K562 (cell line): ENCODE data around the gene NUDT22. TPM values are rescaled to one million over a fixed set of nuclear protein-coding genes. Genes with fewer than 3 reads are reported as not detected.

ENCODE experiments used
- ARID1B ChIP-seq: fragments of 450-650 bp; IDR thresholded peaks from 2 replicates; pipeline ENCODE4 v1.6.1; 2016; ENCODE audit warnings: antibody characterized with exemption, mild to moderate bottlenecking, inconsistent platforms
- BHLHE40 ChIP-seq: IDR thresholded peaks from 2 replicates; pipeline ENCODE4 v1.6.1; 2011; ENCODE audit warnings: low read length, improper control_type of control experiment
- FOXK2 ChIP-seq, 2 experiments: fragments of 450-650 bp; IDR thresholded peaks in 1 of 2; conservative IDR thresholded peaks in 1 of 2; 2 replicates each; pipeline ENCODE4 v1.6.1; 2016; ENCODE audit warnings: low read depth in 2 of 2, mild to moderate bottlenecking in 1 of 2
- GATA2 ChIP-seq: sonication (generic); formaldehyde crosslinking; IDR thresholded peaks from 2 replicates; pipeline ENCODE4 v1.4.0; 2020; ENCODE audit warnings: mild to moderate bottlenecking, missing genetic modification reagents
- MBD2 ChIP-seq: sonication (generic); IDR thresholded peaks from 2 replicates; pipeline ENCODE4 v1.6.1; 2016; ENCODE audit warnings: low read depth, borderline replicate concordance
- NR2F6 ChIP-seq: fragments of 450-650 bp; formaldehyde crosslinking; IDR thresholded peaks from 2 replicates; pipeline ENCODE4 v1.4.0; 2020; ENCODE audit warnings: mild to moderate bottlenecking
- PCBP2 ChIP-seq: fragments of 200-400 bp; formaldehyde crosslinking; IDR thresholded peaks from 2 replicates; pipeline ENCODE4 v1.6.1; 2018; ENCODE audit warnings: low read length, low read depth, mild to moderate bottlenecking, moderate library complexity; ENCODE audit not compliant: poor library complexity, severe bottlenecking
- PHF21A ChIP-seq: fragments of 450-650 bp; IDR thresholded peaks from 2 replicates; pipeline ENCODE4 v1.6.1; 2017; ENCODE audit warnings: low read depth, borderline replicate concordance
- POLR2A ChIP-seq: fragments of 450-650 bp; conservative IDR thresholded peaks from 2 replicates; pipeline ENCODE4 v1.6.1; 2016
- POLR2G ChIP-seq: fragments of 200-400 bp; formaldehyde crosslinking; IDR thresholded peaks from 2 replicates; pipeline ENCODE4 v1.6.1; 2017; ENCODE audit warnings: low read depth, mild to moderate bottlenecking, antibody characterized with exemption, low read length, moderate library complexity
- PTBP1 ChIP-seq: fragments of 200-400 bp; formaldehyde crosslinking; IDR thresholded peaks from 2 replicates; pipeline ENCODE4 v1.6.1; 2017; ENCODE audit warnings: low read depth, low read length
- SMARCC2 ChIP-seq: fragments of 450-650 bp; IDR thresholded peaks from 2 replicates; pipeline ENCODE4 v1.6.1; 2017; ENCODE audit warnings: antibody characterized with exemption, moderate library complexity, mild to moderate bottlenecking, low read depth
- SMARCE1 ChIP-seq: fragments of 450-650 bp; IDR thresholded peaks from 2 replicates; pipeline ENCODE4 v1.7.1; 2016; ENCODE audit warnings: mild to moderate bottlenecking
- SNRNP70 ChIP-seq: fragments of 200-400 bp; formaldehyde crosslinking; optimal IDR thresholded peaks from 2 replicates; pipeline ENCODE3; 2017; ENCODE audit warnings: low read depth, low read length
- ZNF134 ChIP-seq: fragments of 250-450 bp; sonication (Bioruptor Pico); conservative IDR thresholded peaks from 2 replicates; pipeline ENCODE4 v1.4.0; 2020
- ZNF165 ChIP-seq: fragments of 250-450 bp; sonication (Bioruptor Pico); IDR thresholded peaks from 2 replicates; pipeline ENCODE4 v1.4.0; 2020; ENCODE audit warnings: borderline replicate concordance
- ZNF77 ChIP-seq: fragments of 250-450 bp; sonication (Bioruptor Pico); IDR thresholded peaks from 2 replicates; pipeline ENCODE4 v1.5.0; 2020
- ZSCAN29 ChIP-seq: fragments of 450-650 bp; IDR thresholded peaks from 2 replicates; pipeline ENCODE4 v1.6.1; 2017
- polyA plus RNA-seq, 8 experiments: library from polyadenylated mRNA; depleted of rRNA in 4 of 8; stranded (reverse) in 5 of 8; unstranded in 3 of 8; fragments of >200 nt; fragmentation: Nextera tagmentation in 2 of 8; fragmentation: Illumina TruSeq in 1 of 8; extraction: Ambion mirVana in 2 of 8; extraction: Trizol in 1 of 8; gene quantifications; 2 replicates each; pipeline versions ENCODE4 v1.2.1 to v1.2.3, GENCODE V29; 2011 to 2014; ENCODE audit warnings: inconsistent platforms in 1 of 8, missing spikeins in 1 of 8
- total RNA-seq, 7 experiments: library from RNA; depleted of rRNA in 6 of 7; stranded (reverse); fragments of >200 nt in 6 of 7; fragmentation: Illumina TruSeq in 2 of 7; extraction: Trizol in 2 of 7; gene quantifications; 2 replicates each; pipeline versions ENCODE4 v1.2.1 to v1.2.3, GENCODE V29; 2011 to 2021; ENCODE audit warnings: low replicate concordance in 1 of 7
- TF ChIP-seq, protein P1 (sequence below): fragments of 250-450 bp; sonication (Bioruptor Pico); IDR thresholded peaks from 2 replicates; pipeline ENCODE4 v1.9.0; 2021; ENCODE audit warnings: mild to moderate bottlenecking
- TF ChIP-seq, protein P2 (sequence below): fragments of 450-650 bp; formaldehyde crosslinking; conservative IDR thresholded peaks from 2 replicates; pipeline ENCODE4 v1.4.0; 2022; ENCODE audit warnings: mild to moderate bottlenecking, missing genetic modification characterization
- TF ChIP-seq, protein P3 (sequence below): sonication (generic); formaldehyde crosslinking; IDR thresholded peaks from 2 replicates; pipeline ENCODE4 v1.9.0; 2022; ENCODE audit warnings: mild to moderate bottlenecking, missing genetic modification reagents
- TF ChIP-seq, protein P4 (sequence below): fragments of 250-450 bp; sonication (Bioruptor Pico); IDR thresholded peaks from 2 replicates; pipeline ENCODE4 v1.4.0; 2020

NUDT22 gene
- total and polyA plus RNA-seq, 9 of the 15 experiments (the other 6 are each of a cell fraction or from before 2014, with no cell fraction given), result 6.3 to 92.6 (median 37.4) TPM

DNA sequence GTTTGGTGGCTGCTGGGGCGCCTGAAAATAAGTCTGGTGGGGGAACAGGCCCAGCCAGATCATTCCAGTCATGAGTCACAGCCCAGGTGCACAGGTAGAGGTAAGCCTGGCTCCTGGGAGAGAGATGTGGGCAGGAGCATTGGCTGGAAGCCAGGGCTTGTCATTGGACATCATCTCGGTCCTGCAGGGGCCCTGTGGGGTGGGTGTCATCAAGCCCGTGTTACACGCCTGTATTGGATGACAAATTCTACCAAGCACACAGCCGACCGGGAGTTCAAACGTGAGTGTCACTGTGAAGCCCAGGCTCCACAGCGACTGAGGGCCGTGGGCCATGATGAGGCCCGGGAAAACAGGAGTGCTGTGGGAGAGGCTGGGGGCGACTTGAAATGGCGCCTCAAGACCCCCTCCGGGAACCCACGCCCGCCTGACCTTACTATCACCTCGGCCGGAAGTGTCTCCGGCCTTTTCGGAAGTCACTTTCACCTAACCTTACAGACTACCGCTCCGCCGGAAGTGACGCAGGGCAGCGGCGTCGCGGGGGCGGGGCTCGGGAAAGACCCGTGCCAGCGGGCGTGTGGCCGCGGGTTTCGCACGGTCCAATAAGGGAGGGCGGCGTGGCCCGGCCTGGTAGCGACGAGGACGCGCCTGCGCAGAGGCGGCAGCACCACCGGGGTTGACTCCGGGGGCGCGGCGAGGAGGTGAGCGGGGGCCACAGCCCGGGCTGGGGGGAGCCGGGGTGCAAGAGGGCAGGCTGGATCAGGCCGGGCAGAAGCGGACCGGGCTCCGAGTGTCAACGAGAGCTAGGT is 14.6 kb downstream of the NUDT22 start, which contains the start of gene FKBP2 (continued):
- no peak for TF ChIP-seq ZNF165 (CRISPR knock-in tag)
- TF ChIP-seq, protein P1, sequence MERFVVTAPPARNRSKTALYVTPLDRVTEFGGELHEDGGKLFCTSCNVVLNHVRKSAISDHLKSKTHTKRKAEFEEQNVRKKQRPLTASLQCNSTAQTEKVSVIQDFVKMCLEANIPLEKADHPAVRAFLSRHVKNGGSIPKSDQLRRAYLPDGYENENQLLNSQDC, result no peak
- peak; percentile 68; the same call in 1 of the 2 replicates for TF ChIP-seq MBD2
- TF ChIP-seq POLR2A, result peak; percentile 97
- TF ChIP-seq SMARCE1, result no peak
- peak; percentile 78; the same call in 1 of the 2 replicates for TF ChIP-seq ZNF77 (CRISPR knock-in tag)
- TF ChIP-seq, protein P2, sequence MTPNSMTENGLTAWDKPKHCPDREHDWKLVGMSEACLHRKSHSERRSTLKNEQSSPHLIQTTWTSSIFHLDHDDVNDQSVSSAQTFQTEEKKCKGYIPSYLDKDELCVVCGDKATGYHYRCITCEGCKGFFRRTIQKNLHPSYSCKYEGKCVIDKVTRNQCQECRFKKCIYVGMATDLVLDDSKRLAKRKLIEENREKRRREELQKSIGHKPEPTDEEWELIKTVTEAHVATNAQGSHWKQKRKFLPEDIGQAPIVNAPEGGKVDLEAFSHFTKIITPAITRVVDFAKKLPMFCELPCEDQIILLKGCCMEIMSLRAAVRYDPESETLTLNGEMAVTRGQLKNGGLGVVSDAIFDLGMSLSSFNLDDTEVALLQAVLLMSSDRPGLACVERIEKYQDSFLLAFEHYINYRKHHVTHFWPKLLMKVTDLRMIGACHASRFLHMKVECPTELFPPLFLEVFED (CRISPR knock-in tag), result no peak
- TF ChIP-seq, protein P3, sequence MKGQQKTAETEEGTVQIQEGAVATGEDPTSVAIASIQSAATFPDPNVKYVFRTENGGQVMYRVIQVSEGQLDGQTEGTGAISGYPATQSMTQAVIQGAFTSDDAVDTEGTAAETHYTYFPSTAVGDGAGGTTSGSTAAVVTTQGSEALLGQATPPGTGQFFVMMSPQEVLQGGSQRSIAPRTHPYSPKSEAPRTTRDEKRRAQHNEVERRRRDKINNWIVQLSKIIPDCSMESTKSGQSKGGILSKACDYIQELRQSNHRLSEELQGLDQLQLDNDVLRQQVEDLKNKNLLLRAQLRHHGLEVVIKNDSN, result peak; percentile 67
- no peak for TF ChIP-seq SMARCC2
- no peak for TF ChIP-seq SNRNP70
- peak; percentile 96 for TF ChIP-seq POLR2G
- TF ChIP-seq NR2F6 (CRISPR knock-in tag), result no peak
- TF ChIP-seq FOXK2 (conservative IDR thresholded peaks at IDR 0.05 in 1 of 2, IDR thresholded peaks at IDR 0.05 in 1 of 2; ENCODE audit: low read depth in 2 of 2), result 0 out of 4 replicates have a peak, but pooled peaks of 1 of the 2 experiments have one; percentile 43
- peak; percentile 98 for TF ChIP-seq BHLHE40
- no peak; the same call in 1 of the 2 replicates for TF ChIP-seq ARID1B
- no peak for TF ChIP-seq ZNF134 (CRISPR knock-in tag)
- TF ChIP-seq PHF21A, result 0 out of 2 replicates have a peak, but pooled peaks have one; percentile 42
- TF ChIP-seq PCBP2, result no peak
- TF ChIP-seq GATA2 (CRISPR knock-in tag), result no peak
- TF ChIP-seq ZSCAN29, result no peak
- TF ChIP-seq PTBP1, result 0 out of 2 replicates have a peak, but pooled peaks have one; percentile 42
- TF ChIP-seq, protein P4, sequence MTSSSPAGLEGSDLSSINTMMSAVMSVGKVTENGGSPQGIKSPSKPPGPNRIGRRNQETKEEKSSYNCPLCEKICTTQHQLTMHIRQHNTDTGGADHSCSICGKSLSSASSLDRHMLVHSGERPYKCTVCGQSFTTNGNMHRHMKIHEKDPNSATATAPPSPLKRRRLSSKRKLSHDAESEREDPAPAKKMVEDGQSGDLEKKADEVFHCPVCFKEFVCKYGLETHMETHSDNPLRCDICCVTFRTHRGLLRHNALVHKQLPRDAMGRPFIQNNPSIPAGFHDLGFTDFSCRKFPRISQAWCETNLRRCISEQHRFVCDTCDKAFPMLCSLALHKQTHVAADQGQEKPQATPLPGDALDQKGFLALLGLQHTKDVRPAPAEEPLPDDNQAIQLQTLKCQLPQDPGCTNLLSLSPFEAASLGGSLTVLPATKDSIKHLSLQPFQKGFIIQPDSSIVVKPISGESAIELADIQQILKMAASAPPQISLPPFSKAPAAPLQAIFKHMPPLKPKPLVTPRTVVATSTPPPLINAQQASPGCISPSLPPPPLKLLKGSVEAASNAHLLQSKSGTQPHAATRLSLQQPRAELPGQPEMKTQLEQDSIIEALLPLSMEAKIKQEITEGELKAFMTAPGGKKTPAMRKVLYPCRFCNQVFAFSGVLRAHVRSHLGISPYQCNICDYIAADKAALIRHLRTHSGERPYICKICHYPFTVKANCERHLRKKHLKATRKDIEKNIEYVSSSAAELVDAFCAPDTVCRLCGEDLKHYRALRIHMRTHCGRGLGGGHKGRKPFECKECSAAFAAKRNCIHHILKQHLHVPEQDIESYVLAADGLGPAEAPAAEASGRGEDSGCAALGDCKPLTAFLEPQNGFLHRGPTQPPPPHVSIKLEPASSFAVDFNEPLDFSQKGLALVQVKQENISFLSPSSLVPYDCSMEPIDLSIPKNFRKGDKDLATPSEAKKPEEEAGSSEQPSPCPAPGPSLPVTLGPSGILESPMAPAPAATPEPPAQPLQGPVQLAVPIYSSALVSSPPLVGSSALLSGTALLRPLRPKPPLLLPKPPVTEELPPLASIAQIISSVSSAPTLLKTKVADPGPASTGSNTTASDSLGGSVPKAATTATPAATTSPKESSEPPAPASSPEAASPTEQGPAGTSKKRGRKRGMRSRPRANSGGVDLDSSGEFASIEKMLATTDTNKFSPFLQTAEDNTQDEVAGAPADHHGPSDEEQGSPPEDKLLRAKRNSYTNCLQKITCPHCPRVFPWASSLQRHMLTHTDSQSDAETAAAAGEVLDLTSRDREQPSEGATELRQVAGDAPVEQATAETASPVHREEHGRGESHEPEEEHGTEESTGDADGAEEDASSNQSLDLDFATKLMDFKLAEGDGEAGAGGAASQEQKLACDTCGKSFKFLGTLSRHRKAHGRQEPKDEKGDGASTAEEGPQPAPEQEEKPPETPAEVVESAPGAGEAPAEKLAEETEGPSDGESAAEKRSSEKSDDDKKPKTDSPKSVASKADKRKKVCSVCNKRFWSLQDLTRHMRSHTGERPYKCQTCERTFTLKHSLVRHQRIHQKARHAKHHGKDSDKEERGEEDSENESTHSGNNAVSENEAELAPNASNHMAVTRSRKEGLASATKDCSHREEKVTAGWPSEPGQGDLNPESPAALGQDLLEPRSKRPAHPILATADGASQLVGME (CRISPR knock-in tag), result peak; percentile 70; the same call in 1 of the 2 replicates
